CD4-positive, alpha-beta T cell treated with Interleukin-6 at 100 ng/mL for 8 hours (primary cell): ENCODE measurements around the gene IL31RA.
"Not testable (repeated sequence)": the region's sequence is repeated elsewhere in the genome, so short reads cannot be mapped to it uniquely, and the experiment has no call there.

Source experiments
- DNase-seq: peaks from one replicate; pipeline ENCODE4 v3.0.0-alpha.2; 2020; ENCODE audit warnings: mixed read lengths, low spot score

Gene IL31RA

DNA sequence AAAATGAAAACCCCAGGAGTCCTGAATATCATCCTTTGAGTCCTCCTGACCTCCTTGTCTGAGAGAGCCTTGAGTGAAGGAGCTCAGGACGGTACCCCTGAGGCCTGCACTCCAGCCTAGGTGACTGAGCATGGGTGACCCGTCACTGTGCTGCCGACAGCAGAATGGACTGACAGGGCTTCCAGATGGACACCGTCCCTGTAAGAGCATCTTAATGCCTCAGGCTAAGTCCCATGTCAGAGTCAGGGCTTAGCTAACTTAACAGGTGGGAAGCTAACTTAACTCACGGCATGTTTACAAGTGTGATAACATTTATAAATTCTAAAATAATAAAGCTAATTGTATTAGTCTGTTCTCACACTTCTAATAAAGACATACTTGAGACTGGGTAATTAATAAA is 75.3 kb downstream of the IL31RA start:
- no peak for DNase-seq

DNA sequence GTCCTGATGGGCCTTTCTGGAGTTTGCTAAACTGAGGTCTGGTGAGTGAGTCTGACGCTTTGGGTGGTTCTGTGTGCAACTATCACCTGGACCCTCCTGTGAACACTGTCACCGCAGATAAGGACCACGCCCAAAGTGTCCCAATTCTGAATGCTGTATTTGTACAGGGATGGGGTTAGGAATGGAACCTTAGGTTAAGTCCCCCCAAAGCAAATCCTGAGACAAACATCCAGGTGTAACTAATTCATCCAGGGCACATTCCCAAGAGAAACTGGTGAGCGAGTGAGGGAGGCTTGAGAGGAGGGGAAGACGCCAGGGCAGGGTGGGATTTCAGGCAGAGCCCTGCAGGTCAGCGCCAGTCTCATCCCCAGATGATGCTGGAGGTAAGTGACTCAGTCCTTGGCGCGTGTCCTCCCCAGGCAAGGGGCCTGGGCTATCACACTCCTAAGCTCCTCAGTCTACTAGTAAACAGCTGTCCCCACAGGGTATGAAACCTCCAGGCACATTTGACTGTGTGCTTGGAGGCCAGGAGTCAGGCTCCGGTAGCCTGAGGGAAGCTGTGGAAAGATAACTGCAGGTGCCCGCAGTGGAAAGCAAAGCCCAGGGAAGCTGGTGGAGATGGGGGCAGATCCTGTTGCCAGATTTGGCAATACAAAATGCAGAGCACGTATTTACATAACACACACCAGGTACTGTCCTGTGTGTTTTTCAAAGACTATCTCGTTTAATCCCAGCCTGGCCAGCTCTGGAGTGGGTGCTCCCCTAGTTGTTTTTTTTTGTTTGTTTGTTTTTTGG is 76.9 kb downstream of the IL31RA start:
- DNase-seq, result no peak

DNA sequence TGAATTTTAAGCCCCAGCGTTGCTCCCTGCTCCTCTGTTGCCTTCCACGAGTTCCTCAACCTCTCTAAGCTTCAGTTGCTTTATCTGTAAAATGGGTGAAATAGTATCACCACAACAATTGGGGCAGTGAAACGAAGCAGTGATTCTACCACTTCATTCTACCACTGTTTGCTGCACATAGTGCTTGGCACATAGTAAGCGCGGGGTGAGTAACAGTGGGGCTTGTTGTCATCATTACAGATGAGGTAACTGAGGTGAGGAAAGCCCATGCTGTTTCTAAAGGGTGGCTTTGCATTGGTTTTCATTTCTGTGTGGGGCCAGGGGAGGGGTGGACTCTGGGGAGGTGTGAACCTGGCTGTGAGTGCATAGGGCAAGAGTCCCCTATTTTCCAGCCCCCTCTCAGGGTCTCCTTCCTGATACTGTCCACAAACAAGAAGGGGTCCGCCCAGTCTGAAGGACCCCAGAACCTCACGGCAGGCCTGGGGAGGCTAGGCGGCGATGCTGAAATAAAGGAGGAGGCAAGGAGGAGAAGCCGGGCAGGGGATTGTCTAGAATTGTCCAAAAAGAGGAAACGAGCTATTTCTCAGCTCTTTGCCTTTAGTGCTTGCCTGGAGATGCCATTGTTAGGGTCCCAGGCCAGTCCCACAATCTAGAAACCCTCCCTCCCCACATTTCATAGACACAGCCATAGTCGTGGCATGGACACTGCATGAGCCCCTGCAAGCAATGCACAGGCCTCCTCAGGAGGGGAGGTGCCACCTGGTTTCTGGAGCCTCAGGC is 78.1 kb downstream of the IL31RA start:
- DNase-seq, result no peak

GRCh38 chr5:55932700-55933099 is 81.5 kb downstream of the IL31RA start:
- DNase-seq, result no peak

DNA sequence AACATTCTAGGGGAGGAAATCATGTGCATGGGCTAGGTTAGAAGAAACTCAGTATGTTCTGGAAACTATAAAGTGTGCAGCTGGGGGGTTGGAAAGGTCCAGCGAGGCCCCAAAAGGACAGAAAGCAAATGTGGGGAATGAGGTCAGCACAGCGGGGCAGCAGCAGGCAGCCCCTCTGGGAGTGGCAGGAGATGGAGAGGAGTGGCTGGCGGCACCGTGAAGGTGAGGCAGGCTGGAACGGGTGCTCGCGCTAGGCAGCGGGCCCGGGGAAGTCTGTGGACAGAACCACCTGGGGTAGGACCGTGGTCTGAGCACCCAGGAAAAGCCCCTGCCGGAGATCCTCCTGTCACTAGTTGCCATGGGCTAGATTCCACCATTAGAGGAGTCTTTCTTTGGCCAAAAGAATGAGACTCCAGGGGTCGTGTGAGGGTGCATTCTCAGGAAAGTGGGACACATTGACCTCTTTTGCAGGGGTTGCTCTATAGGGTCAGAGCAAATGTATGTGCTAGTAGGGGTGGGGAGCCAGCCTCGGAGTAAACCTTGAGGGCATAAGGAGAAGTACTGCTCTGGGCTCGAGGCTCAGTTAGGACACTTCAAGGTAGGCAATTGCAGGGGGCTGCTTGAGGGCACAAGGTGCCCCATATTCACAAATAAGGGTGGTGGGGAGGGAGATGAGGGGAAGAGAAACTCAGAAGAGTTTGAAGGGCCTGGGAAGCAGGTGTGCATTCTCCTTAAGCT is 82.4 kb downstream of the IL31RA start:
- DNase-seq, result no peak

DNA sequence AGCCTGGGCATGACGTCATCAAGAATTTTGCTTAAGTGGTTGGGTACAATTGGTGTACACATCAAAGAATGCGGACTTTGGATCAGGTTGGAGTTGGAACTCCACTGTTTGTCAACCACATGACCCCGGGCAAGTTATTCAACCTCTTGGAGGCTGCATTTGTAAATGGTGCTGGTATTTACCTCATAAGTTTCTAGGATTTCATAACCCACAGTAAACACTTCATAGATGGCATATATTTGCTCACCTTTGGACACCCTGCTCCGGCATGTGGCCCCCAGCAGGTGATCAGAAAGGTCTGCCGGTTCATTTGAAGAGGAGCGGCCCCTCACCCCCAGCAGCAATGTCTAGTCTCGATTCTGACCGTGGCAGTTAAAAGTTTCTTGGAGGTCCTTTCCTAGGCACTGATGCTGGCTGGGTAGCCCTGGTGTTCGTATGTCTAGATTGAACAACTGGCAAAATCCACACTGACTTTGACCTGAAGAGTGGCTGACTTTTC is 83.0 kb downstream of the IL31RA start:
- no peak for DNase-seq

DNA sequence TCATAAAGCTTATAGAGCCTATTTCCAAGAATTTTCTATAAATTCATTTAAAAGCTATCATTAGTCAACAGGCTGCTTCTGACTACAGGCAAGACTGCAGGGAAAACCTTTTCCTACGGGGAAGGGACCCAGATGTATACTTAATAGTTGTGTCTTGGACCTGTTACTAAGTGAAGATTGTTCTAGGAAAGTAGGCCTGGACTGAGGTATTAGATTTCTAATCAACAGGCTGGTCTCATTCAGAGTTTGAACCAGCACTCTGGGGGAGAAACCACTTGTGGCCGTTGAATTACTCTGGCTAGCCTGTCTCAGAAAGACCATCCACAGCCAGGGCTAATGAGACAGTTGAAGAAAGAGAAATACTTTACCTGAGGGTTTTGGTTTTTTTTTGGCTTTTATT is 83.6 kb downstream of the IL31RA start:
- DNase-seq, result no peak

DNA sequence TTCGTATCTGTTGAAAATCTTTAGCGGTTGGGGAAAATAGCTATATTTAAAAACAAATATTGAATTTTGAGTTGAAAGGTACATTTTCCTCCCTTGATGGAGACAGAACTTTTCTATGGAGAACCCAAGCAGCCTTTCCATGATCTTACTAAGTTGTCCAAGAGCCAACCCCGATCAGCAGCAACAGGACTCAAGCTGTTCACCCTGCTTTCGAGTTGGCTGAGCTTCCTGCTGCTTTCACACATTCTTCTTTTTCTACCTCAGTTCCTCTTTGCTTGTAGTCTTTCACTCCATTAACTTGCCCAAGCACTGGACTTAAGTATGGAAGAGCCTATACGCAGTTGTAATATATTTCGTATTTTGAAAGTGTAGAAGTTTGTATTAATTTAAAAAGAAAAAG is 84.2 kb downstream of the IL31RA start:
- DNase-seq, result no peak

DNA sequence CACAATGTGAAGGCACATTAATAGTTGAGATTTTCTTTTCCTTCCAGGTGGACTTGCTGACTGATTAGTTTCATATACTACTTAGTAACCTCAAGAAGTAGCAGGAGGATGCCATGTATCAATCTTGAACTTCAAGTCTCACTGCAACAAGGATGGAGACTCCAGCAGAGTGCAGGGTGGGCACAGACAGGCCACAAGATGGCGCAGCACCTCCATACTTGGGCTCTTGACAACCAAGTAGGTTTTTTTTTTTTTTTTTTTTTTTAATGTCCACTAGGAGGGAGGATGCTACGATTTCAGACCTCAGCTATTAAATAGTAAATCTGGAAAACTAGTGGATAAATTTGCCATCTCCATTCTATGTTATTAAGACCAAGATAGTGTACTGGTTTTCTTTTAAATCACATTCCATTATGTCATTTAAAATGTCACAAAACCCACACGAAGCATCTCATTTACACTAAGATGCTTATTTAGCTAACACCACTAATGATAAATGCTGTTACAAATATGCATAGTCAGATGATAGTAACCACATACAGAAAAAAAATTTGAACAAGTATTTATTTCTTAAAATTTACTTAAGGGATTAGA is 85.0 kb downstream of the IL31RA start:
- peak; percentile 76 for DNase-seq

DNA sequence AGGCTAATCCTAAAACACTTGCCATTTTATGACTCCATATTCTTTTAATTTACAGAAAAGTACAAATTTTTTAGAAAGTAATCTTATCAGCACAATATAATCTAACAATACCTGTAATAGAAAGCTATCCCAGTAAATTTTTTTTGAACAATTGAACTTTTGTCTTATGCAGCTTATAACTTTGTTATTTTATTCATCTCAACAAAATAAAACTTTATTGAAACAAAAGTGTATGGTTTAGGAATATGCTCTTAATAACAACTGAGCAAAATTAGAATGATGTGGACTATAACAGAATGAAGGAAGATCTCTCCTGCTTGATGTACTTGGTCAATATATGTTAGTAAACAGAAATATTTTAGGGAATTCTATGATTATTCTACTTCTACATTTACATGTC is 86.4 kb downstream of the IL31RA start:
- not testable (repeated sequence) for DNase-seq

DNA sequence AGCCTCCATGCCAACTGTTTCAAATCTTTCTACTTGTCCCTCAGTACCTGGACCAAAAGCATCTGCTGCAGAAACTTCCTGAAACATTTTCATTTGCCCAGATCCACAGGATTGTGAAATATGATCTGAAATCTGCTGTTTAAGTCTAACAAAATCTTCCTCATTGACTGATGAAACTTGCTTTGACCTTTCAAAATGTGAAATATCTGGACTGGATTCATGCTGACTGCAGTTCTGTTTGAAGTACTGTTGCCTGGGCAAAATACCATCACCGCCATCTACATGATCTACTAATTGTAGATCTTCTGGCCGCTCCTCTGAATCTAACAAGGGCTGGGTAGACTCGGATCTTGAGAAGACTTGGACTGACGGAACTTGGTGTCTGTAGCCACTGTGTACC is 90.0 kb downstream of the IL31RA start:
- DNase-seq, result not testable (repeated sequence)

DNA sequence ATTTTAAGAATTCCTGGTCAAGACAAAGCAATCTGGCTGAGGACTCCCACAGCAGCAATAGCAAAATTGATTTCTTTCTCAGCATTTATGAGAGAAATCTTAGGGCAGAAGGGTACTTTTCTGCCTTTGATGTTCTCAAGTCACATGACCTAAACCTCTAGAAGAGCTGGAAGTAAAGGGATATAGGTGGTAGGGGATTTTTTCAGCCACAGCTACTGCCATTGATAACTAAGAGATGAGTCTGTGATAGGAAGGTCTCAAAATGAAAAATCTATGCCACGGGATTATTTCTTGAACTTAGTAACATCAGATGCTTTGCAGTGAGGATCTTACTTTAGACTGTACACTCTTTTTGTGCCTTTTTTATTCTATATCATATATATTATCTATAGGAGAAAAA is 108.1 kb downstream of the IL31RA start:
- DNase-seq, result no peak

DNA sequence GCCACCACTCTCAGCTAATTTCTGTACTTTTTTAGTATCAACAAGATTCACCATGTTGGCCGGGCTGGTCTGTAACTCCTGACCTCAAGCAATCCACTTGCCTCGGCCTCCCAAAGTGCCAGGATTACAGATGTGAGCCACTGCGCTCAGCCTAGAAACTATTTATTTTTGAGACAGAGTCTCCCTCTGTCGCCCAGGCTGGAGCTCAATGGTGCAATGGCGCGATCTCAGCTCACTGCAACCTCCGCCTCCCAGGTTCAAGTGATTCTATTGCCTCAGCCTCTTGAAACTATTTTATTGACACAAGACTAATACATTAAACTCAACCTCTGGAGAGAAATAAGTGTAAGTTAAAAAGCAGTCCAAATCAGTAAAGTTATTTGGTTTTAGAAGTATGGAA is 109.6 kb downstream of the IL31RA start:
- no peak for DNase-seq

DNA sequence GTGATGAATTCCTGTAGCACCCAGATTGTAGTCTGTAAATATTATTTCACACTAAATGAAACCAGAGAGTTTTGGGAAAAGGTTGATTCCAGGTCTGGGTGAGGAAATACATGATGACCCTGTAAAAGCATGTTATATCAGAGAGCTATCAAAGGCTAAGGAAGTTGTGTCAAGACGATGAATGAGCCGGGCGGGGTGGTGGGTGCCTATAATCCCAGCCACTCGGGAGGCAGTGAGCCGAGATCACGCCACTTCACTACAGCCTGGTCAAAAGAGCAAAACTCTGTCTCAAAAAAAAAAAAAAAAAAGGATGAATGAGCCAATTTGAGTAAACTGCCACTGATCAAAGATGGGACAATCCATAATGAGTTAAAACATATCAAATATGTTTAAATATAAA is 114.4 kb downstream of the IL31RA start:
- DNase-seq, result no peak

- no peak for DNase-seq
Measured at GRCh38 chr5:55966284-55966683, 115.1 kb downstream of the IL31RA start.

DNA sequence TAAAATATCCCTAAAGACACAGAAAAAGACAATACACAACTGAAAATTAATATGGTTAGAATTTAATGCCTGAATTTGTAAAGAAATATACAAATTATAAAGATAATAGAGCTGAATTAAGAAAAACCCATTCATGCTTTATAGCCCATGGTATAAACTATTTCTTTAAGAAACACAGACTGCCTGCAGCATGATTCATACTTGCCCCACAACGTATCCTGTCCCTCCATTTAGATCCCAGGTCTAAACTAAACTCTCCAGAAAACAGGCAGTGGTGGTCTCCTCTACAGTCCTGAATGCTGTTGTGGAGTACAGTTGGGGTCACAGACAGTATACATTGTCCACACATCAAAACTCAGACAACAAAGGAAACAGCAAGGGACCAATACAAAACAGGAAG is 118.8 kb downstream of the IL31RA start:
- DNase-seq, result no peak
